GM18502 (cell line): ENCODE measurements around the gene SERBP1.
"Not testable (repeated sequence)": the region's sequence is repeated elsewhere in the genome, so short reads cannot be mapped to it uniquely, and the experiment has no call there.

Experiments used
- ATAC-seq: cut with Tn5 transposase; IDR thresholded peaks from one replicate; pipeline ENCODE4 v1.9.1; 2021; ENCODE audit warnings: mild to moderate bottlenecking; ENCODE audit not compliant: unreplicated experiment, poor library complexity

The SERBP1 gene

GRCh38 chr1:67414574-67414973 is 15.6 kb downstream of the SERBP1 start:
- ATAC-seq, result no peak

GRCh38 chr1:67413101-67413500 is 17.1 kb downstream of the SERBP1 start:
- not testable (repeated sequence) for ATAC-seq

- ATAC-seq, result no peak
Observed at GRCh38 chr1:67408148-67408547, 22.1 kb downstream of the SERBP1 start.

GRCh38 chr1:67407498-67407897 is 22.7 kb downstream of the SERBP1 start:
- no peak for ATAC-seq

- ATAC-seq, result no peak
Observed at GRCh38 chr1:67405473-67406245, 24.5 kb downstream of the SERBP1 start.

- ATAC-seq, result no peak
Observed at GRCh38 chr1:67404212-67404620, 26.0 kb downstream of the SERBP1 start.

GRCh38 chr1:67401443-67401842 is 28.8 kb downstream of the SERBP1 start:
- no peak for ATAC-seq

GRCh38 chr1:67400029-67400786 is 30.0 kb downstream of the SERBP1 start:
- ATAC-seq, result not testable (repeated sequence)

GRCh38 chr1:67399199-67399993 is 30.8 kb downstream of the SERBP1 start:
- no peak for ATAC-seq

- ATAC-seq, result no peak
Observed at GRCh38 chr1:67394548-67394947, 35.7 kb downstream of the SERBP1 start.

- ATAC-seq, result no peak
Observed at GRCh38 chr1:67393737-67394136, 36.5 kb downstream of the SERBP1 start.

GRCh38 chr1:67393240-67393639 is 37.0 kb downstream of the SERBP1 start:
- ATAC-seq, result no peak

GRCh38 chr1:67390041-67390887 is 39.9 kb downstream of the SERBP1 start:
- no peak for ATAC-seq

GRCh38 chr1:67383999-67384638 is 46.1 kb downstream of the SERBP1 start:
- ATAC-seq, result no peak

- ATAC-seq, result no peak
Observed at GRCh38 chr1:67382292-67382691, 47.9 kb downstream of the SERBP1 start.

- no peak for ATAC-seq
Observed at GRCh38 chr1:67381154-67381553, 49.0 kb downstream of the SERBP1 start.

- ATAC-seq, result no peak
Observed at GRCh38 chr1:67377253-67377652, 52.9 kb downstream of the SERBP1 start.

GRCh38 chr1:67376381-67376780 is 53.8 kb downstream of the SERBP1 start:
- ATAC-seq, result no peak

GRCh38 chr1:67372898-67373297 is 57.3 kb downstream of the SERBP1 start:
- ATAC-seq, result no peak
